ENCODE data around the gene TTLL7. TPM values are rescaled to one million over a fixed set of nuclear protein-coding genes. Genes with fewer than 3 reads are reported as not detected.

The TTLL7 gene
- total and polyA plus RNA-seq, 2 experiments from 2014 or later, result 4.1 to 6.7 TPM

- peaks cover 3% of the 10 kb centered on the region for H3K4me1 Mint-ChIP-seq
- Histone ChIP-seq H3K79me2 (replicated peaks; ENCODE audit: insufficient read depth) (no peaks in the 10 kb centered on the region), H3K4me1 (ENCODE audit: insufficient read depth) (no peaks in the 10 kb centered on the region), H3K9me2 (ENCODE audit: insufficient read depth) (no peaks in the 10 kb centered on the region), H3K4me2 (no peak overlapping the region), H3K36me3 (ENCODE audit: insufficient read depth) (no peaks in the 10 kb centered on the region), H2AFZ (no peak overlapping the region), H3K27ac (ENCODE audit: low read depth) (no peak overlapping the region), H3F3A (replicated peaks; ENCODE audit: low read depth) (no peaks in the 10 kb centered on the region), H4K20me1 (replicated peaks; ENCODE audit: insufficient read depth) (no peaks in the 10 kb centered on the region), H3K27me3 (ENCODE audit: insufficient read depth) (no peaks in the 10 kb centered on the region), H3K4me3 (no peak overlapping the region)
- no peak overlapping the region for H3K27ac Mint-ChIP-seq
- DNase-seq (ENCODE audit: low spot score) (no peak), ATAC-seq (no peak)
- no peaks in the 10 kb centered on the region for H3K36me3 Mint-ChIP-seq (ENCODE audit: low read depth)
- TF ChIP-seq CREB1 (CRISPR knock-in tag; IDR thresholded peaks at IDR 0.05; ENCODE audit: low read depth), result no peak
- TF ChIP-seq, protein P1, sequence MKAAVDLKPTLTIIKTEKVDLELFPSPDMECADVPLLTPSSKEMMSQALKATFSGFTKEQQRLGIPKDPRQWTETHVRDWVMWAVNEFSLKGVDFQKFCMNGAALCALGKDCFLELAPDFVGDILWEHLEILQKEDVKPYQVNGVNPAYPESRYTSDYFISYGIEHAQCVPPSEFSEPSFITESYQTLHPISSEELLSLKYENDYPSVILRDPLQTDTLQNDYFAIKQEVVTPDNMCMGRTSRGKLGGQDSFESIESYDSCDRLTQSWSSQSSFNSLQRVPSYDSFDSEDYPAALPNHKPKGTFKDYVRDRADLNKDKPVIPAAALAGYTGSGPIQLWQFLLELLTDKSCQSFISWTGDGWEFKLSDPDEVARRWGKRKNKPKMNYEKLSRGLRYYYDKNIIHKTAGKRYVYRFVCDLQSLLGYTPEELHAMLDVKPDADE (IDR thresholded peaks at IDR 0.05), result no peak
- TF ChIP-seq ZNF114 (CRISPR knock-in tag; IDR thresholded peaks at IDR 0.05), result no peak
- no peak for TF ChIP-seq JUNB (IDR thresholded peaks at IDR 0.05; ENCODE audit: unreplicated experiment)
- TF ChIP-seq POLR2AphosphoS5 (IDR thresholded peaks at IDR 0.05; ENCODE audit: low read depth), result no peak
- H3K9me3 Mint-ChIP-seq, result no peaks in the 10 kb centered on the region
- H3K27me3 Mint-ChIP-seq (ENCODE audit: insufficient read depth, low read depth, poor library complexity), result no peaks in the 10 kb centered on the region
- H3K4me3 Mint-ChIP-seq, result no peak overlapping the region
These were observed 64.4 kb downstream of the TTLL7 start for GRCh38 chr1:83934550-83934949.

DNA sequence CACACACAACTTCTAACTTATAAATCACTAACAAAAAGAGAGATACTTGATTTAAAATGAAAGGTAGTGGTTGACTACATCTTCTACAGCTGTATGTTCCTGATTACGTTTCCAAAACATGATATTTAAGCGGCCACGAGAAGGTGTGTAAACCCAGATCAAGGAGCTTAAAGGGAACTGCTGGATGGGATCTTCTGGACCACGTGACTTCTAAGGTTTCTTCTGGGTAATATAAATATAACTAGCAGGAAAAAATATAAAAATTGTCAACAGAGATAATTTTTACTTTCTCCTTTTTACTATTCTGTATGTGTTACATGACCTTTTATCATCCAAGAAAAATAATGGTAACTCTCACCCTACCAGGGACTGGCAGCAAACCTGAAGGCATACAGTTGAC, 66.2 kb downstream of the TTLL7 start:
- H3K27me3 Mint-ChIP-seq (ENCODE audit: insufficient read depth, low read depth, poor library complexity), result no peaks in the 10 kb centered on the region
- H3K4me1 Mint-ChIP-seq, result peaks cover 11% of the 10 kb centered on the region
- Histone ChIP-seq H3K4me3 (no peak overlapping the region), H3K4me2 (no peak overlapping the region), H3K27me3 (ENCODE audit: insufficient read depth) (no peaks in the 10 kb centered on the region), H3F3A (replicated peaks; ENCODE audit: low read depth) (no peaks in the 10 kb centered on the region), H2AFZ (no peak overlapping the region), H3K36me3 (ENCODE audit: insufficient read depth) (no peaks in the 10 kb centered on the region), H3K79me2 (replicated peaks; ENCODE audit: insufficient read depth) (no peaks in the 10 kb centered on the region), H3K4me1 (ENCODE audit: insufficient read depth) (no peaks in the 10 kb centered on the region), H4K20me1 (replicated peaks; ENCODE audit: insufficient read depth) (no peaks in the 10 kb centered on the region), H3K27ac (ENCODE audit: low read depth) (no peak overlapping the region), H3K9me2 (ENCODE audit: insufficient read depth) (no peaks in the 10 kb centered on the region)
- DNase-seq (ENCODE audit: low spot score), result no peak
- H3K27ac Mint-ChIP-seq, result no peak overlapping the region
- no peak for ATAC-seq
- H3K9me3 Mint-ChIP-seq, result no peaks in the 10 kb centered on the region
- H3K4me3 Mint-ChIP-seq, result no peak overlapping the region
- no peaks in the 10 kb centered on the region for H3K36me3 Mint-ChIP-seq (ENCODE audit: low read depth)
- TF ChIP-seq EZH2 (IDR thresholded peaks at IDR 0.05; ENCODE audit: low read depth, unreplicated experiment) (no peak), STAT1 (IDR thresholded peaks at IDR 0.05; ENCODE audit: unreplicated experiment) (no peak), CREB1 (CRISPR knock-in tag; IDR thresholded peaks at IDR 0.05; ENCODE audit: low read depth) (no peak), JUNB (IDR thresholded peaks at IDR 0.05; ENCODE audit: unreplicated experiment) (no peak), NANOG (IDR thresholded peaks at IDR 0.05; ENCODE audit: borderline replicate concordance) (no peak)

- no peak overlapping the region for H2AFZ ChIP-seq
- H3K9me3 Mint-ChIP-seq, result no peaks in the 10 kb centered on the region
- ATAC-seq, result no peak
- H3K4me3 ChIP-seq, result no peak overlapping the region
- H3K27ac Mint-ChIP-seq, result no peak overlapping the region
- H3K27me3 Mint-ChIP-seq (ENCODE audit: insufficient read depth, low read depth, poor library complexity), result no peaks in the 10 kb centered on the region
- no peaks in the 10 kb centered on the region for H3F3A ChIP-seq (replicated peaks; ENCODE audit: low read depth)
- no peaks in the 10 kb centered on the region for H3K27me3 ChIP-seq (ENCODE audit: insufficient read depth)
- H3K4me3 Mint-ChIP-seq, result no peak overlapping the region
- H3K79me2 ChIP-seq (replicated peaks; ENCODE audit: insufficient read depth), result no peaks in the 10 kb centered on the region
- H3K4me1 Mint-ChIP-seq, result peaks cover 13% of the 10 kb centered on the region
- TF ChIP-seq JUNB (IDR thresholded peaks at IDR 0.05; ENCODE audit: unreplicated experiment), result no peak
- TF ChIP-seq STAT1 (IDR thresholded peaks at IDR 0.05; ENCODE audit: unreplicated experiment), result no peak
- TF ChIP-seq POLR2AphosphoS5 (IDR thresholded peaks at IDR 0.05; ENCODE audit: low read depth), result no peak
- TF ChIP-seq EZH2 (IDR thresholded peaks at IDR 0.05; ENCODE audit: low read depth, unreplicated experiment), result no peak
- TF ChIP-seq EZH2phosphoT487 (IDR thresholded peaks at IDR 0.05; ENCODE audit: unreplicated experiment), result no peak
- TF ChIP-seq ZNF331 (CRISPR knock-in tag; IDR thresholded peaks at IDR 0.05; ENCODE audit: low read depth), result no peak
- no peaks in the 10 kb centered on the region for H3K4me1 ChIP-seq (ENCODE audit: insufficient read depth)
- H3K9me2 ChIP-seq (ENCODE audit: insufficient read depth), result no peaks in the 10 kb centered on the region
- no peaks in the 10 kb centered on the region for H3K36me3 ChIP-seq (ENCODE audit: insufficient read depth)
- no peak overlapping the region for H3K4me2 ChIP-seq
- no peaks in the 10 kb centered on the region for H4K20me1 ChIP-seq (replicated peaks; ENCODE audit: insufficient read depth)
- H3K27ac ChIP-seq (ENCODE audit: low read depth), result no peak overlapping the region
- no peaks in the 10 kb centered on the region for H3K36me3 Mint-ChIP-seq (ENCODE audit: low read depth)
- DNase-seq (ENCODE audit: low spot score), result no peak
These were observed 66.7 kb downstream of the TTLL7 start for GRCh38 chr1:83932281-83932680.

Measured in GM23338 (cell line).